T47D (cell line): ENCODE data around the gene DENND5A.

ENCODE experiments used
- DNase-seq, 2 experiments: peaks; one replicate each; pipeline versions ENCODE4 v3.0.0 to v3.0.0-alpha.2; 2011 to 2012; ENCODE audit warnings: low read depth in 1 of 2, low spot score in 1 of 2
- JUND ChIP-seq: IDR thresholded peaks from 2 replicates; pipeline ENCODE4 v1.6.1; 2012; ENCODE audit warnings: low read depth
- in situ Hi-C: cut with HindIII; loops from 2 replicates; pipeline ENCODE4 v1.10.0; 2016; ENCODE audit warnings: low sequenced_read_pairs, low pct_unique_long_range_greater_than_20kb

DENND5A gene

GRCh38 chr11:9265211-9266131 lies at the start of gene DENND5A:
Gene DENND5A, minus strand, starts transcription at chr11:9265350. Its CDS starts 281 bp downstream, at chr11:9265069.
- in situ Hi-C loops, result no loop called here
- TF ChIP-seq JUND, result no peak
- peak; percentile 82 to 85 for DNase-seq

DNA sequence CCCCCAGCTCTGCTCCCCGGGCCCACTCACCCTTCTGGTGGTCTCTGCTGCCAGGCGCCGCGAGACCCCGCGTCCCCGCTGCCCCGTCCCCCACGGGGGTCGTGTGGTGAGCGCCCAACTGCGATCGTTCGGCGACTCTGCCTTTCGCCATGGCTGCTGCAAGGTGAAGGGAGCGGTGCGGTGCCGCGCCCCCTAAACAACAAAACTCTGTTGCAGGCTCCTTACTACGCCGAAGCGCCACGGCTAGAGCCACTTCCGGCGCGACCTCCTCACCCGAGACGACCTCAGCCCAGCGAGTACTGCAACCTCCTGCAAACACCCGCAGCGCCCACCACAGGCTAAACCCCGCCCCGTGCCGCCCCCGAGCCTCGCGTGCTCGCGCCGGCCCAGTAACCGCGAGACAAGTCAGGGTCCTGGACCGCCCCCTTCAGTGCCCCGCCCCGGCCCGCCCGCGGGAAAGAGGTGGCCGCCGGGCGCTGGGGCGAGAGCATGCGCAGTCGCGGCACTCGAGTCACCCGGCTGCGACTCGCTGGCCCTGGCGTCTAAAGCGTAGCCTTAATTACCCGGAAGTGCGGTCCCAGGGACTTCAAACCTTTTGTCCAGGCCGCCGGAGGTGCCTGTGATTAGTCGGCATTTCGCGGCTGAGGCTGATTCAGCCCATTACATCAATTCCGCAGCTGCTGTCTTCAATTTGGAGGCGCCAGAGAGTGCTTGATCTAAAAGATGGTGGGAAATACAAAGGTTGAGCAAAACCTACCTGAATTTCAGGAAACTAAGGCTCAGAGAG lies 49.3 kb upstream of the DENND5A start, which contains the start of gene TMEM41B:
Gene TMEM41B (minus strand): TSS at position 303 of the 787 bp plus-strand sequence. CDS start 152 bp downstream, at position 151.
- no peak for TF ChIP-seq JUND
- in situ Hi-C loops, result no loop called here
- peak; percentile 85 to 96 for DNase-seq

DNA sequence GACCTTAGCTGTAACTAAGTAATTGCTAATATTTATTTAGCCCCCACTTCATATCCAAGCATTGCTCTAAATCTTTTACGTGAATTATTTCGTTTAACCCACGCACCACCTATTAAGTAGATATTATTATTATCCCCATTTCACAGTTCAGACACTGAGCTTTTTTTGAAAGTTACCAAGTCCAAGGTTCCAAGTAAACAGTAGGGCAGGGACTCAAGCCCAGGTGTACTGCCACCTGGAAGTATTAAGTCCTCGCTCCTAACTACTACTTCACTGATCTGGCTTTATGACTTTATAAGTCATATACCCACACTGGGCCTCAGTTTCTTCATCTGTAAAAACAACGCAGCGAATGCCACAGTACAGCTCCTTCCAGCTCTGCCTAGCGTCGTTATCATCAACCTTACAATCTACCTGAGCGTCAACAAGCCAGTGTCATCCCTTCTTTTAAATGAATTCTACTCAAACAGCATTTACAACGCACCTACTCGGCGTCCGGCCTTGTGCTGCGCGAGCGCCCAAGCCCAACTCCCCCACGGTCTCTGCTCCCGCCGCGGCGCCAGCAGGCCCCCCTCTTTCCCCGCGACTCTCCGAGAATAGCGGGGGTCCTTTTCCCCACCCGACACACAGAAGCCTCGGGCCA lies 48.6 kb upstream of the DENND5A start:
- in situ Hi-C loops, result no loop called here
- peak in 1 of 2 experiments; percentile 8 for DNase-seq

DNA sequence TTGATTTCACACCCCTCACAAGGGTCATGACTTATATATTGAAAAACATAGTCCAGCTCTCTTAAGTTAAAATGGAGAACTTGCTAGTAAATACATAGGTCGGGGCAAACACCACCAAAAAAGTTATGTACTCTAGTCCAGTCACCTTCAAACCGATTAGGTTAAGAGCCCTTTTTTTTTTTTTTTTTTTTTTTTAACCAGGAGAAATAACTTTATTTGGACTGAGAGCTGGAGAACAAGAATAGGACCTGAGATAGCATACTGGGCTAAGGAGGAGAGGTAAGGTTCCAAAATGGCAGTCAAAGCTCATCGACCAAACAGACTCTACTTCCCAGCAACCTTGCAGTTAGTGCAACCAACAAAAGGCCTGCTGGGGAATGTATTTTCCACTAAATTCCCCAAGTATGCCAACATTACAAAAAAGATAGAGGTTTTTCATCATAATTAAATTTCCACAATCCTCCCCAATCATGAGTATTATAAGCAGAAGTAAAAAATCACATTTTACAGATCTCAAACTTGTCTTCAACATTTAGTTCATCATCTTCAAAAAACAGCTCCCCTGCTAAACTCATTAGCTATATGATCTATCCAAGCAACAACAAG lies 45.4 kb upstream of the DENND5A start:
- in situ Hi-C loops, result no loop called here
- no peak for TF ChIP-seq JUND
- DNase-seq, result no peak

More for the DNA sequence above, 48.6 kb upstream of the DENND5A start:
- no peak for TF ChIP-seq JUND

DNA sequence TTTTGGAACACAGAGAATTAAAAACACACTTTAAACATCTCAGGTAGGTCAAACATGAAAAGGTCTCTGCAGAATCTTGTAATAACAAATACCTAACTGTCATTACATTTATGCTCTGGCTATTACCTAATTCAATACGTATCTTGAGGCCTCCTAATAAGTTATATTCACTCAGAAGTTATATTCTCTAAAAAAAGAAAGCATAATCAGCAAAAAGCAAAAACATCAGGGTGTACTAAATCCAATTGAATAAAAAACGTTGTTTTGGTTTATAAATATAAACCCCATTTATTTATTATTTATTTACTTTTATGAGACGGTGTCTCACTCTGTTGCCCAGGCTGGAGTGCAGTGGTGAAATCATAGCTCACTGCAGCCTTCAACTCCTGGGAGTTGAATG lies 39.0 kb upstream of the DENND5A start:
- no peak for DNase-seq
- no peak for TF ChIP-seq JUND
- in situ Hi-C loops, result no loop called here

DNA sequence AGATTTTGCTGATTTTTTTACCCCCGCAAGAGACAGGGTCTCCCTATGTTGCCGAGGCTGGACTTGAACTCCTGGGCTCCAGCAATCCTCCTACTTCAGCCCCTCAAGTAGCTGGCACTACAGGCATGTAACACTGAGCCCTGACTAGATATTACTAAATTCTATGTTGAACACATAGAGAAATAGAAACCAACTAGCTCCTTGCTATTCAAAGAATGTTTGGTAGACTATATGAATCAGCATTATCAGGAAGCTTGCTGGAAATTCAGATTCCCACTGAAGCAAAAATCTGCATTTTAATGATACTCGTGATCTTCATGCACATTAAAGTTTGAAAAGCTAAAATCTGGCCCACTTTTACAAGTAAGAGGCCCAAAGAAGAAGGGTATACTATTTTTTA lies 37.3 kb upstream of the DENND5A start:
- TF ChIP-seq JUND, result no peak
- in situ Hi-C loops, result no loop called here
- no peak for DNase-seq

- no peak for DNase-seq
- TF ChIP-seq JUND, result no peak
- in situ Hi-C loops, result no loop called here
Measured at GRCh38 chr11:9301720-9302119, 36.6 kb upstream of the DENND5A start.

DNA sequence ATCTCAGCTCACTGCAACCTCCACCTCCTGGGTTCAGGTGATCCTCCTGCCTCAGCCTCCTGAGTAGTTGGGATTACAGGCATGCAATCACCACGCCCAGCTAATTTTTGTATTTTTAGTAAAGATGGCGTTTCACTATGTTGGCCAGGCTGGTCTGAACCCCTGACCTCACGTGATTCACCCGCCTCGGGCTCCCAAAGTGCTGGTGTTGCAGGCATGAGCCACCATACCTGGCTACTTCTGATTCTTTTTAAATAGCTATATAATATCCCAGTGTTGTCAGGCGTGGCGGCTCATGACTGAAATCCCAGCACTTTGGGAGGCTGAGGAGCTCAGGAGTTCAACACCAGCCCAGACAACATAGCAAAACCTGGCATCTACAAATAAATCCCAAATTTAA lies 28.5 kb upstream of the DENND5A start:
- no peak for TF ChIP-seq JUND
- in situ Hi-C loops, result no loop called here
- DNase-seq, result no peak

DNA sequence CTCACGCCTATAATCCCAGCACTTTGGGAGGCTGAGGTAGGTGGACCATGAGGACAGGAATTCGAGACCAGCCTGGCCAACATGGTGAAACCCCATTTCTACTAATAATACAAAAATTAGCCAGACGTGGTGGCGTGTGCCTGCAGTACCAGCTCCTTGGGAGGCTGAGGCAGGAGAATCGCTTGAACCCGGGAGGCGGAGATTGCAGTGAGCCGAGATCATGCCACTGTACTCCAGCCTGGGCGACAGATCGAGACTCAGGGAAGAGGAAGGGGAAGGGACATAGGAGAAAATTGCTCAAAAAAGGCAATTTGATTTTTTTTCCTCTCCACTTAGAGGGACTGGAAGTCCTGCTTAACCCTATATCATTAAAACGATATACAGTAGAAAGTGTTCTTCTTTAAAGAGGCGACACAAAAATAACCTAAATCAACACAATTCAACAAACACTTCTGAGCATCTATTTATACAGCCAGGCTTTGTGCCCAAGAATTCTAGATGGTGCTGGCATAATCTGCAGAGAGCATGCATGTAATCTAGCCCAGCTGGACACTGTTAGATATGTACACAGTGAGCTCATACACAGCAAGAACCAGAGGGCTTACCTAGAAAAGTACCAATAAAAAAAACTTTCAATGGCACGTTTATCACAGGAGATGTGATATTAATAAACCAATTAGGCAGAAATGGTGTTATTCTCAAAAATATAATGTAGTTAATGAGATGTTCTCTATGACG lies 20.9 kb upstream of the DENND5A start:
- DNase-seq, result no peak
- TF ChIP-seq JUND, result no peak
- in situ Hi-C loops, result no loop called here

GRCh38 chr11:9280655-9281301 lies 15.6 kb upstream of the DENND5A start:
- TF ChIP-seq JUND, result no peak
- DNase-seq, result peak in 1 of 2 experiments; percentile 90
- in situ Hi-C loops, result no loop called here

- DNase-seq, result peak in 1 of 2 experiments; percentile 45
- in situ Hi-C loops, result no loop called here
- no peak for TF ChIP-seq JUND
Measured at GRCh38 chr11:9277176-9277575, 12.0 kb upstream of the DENND5A start.
